Measurements from ENCODE around the gene MUC16.

- no peak for TF ChIP-seq CTCF (IDR thresholded peaks at IDR 0.05)
- no peak for TF ChIP-seq POLR2A (IDR thresholded peaks at IDR 0.05)
These were observed 30.8 kb upstream of the MUC16 start for GRCh38 chr19:9041023-9041422.
